GM23248 (cell line): Measurements from ENCODE around the gene STIM2. TPM values are rescaled to one million over a fixed set of nuclear protein-coding genes. Genes with fewer than 3 reads are reported as not detected.

Experiments used
- DNase-seq: peaks from one replicate; pipeline ENCODE4 v3.0.0-alpha.2; 2015
- H2AFZ ChIP-seq: fragments of 200-600 bp; sonication (generic); 2 replicates; pipeline ENCODE4 v1.6.1; 2016; ENCODE audit warnings: antibody characterized with exemption
- H3F3A ChIP-seq: fragments of 200-600 bp; sonication (generic); 2 replicates; pipeline ENCODE4 v1.6.1; 2016; ENCODE audit warnings: mild to moderate bottlenecking, antibody characterized with exemption, mixed run types; ENCODE audit not compliant: insufficient read depth
- H3K27ac ChIP-seq: fragments of 200-600 bp; sonication (generic); 2 replicates; pipeline ENCODE4 v1.5.1; 2016; ENCODE audit warnings: mild to moderate bottlenecking
- H3K27me3 ChIP-seq: fragments of 200-600 bp; sonication (generic); replicated peaks from 2 replicates; pipeline ENCODE4 v1.6.1; 2016; ENCODE audit warnings: mild to moderate bottlenecking; ENCODE audit not compliant: insufficient read depth
- H3K36me3 ChIP-seq: fragments of 200-600 bp; sonication (generic); 2 replicates; pipeline ENCODE4 v1.6.1; 2016; ENCODE audit warnings: low read depth, mild to moderate bottlenecking
- H3K4me1 ChIP-seq: fragments of 200-600 bp; sonication (generic); 2 replicates; pipeline ENCODE4 v1.6.1; 2016; ENCODE audit warnings: mild to moderate bottlenecking; ENCODE audit not compliant: insufficient read depth
- H3K4me2 ChIP-seq: fragments of 200-600 bp; sonication (generic); one replicate; pipeline ENCODE4 v1.6.1; 2016; ENCODE audit warnings: mild to moderate bottlenecking; ENCODE audit not compliant: unreplicated experiment
- H3K4me3 ChIP-seq: fragments of 200-600 bp; sonication (generic); 2 replicates; pipeline ENCODE4 v1.5.1; 2016; ENCODE audit warnings: mild to moderate bottlenecking
- H3K79me2 ChIP-seq: fragments of 200-600 bp; sonication (generic); 2 replicates; pipeline ENCODE4 v1.6.1; 2016; ENCODE audit warnings: mild to moderate bottlenecking; ENCODE audit not compliant: insufficient read depth
- H3K9ac ChIP-seq: fragments of 200-600 bp; sonication (generic); 2 replicates; pipeline ENCODE4 v1.6.1; 2016; ENCODE audit warnings: mild to moderate bottlenecking
- H3K9me2 ChIP-seq: fragments of 200-600 bp; sonication (generic); 2 replicates; pipeline ENCODE4 v1.6.1; 2016; ENCODE audit warnings: mixed run types, mild to moderate bottlenecking, moderate library complexity; ENCODE audit not compliant: insufficient read depth
- H3K9me3 ChIP-seq: fragments of 200-600 bp; sonication (generic); one replicate; pipeline ENCODE4 v1.6.1; 2017; ENCODE audit warnings: low read depth
- H4K20me1 ChIP-seq: fragments of 200-600 bp; sonication (generic); 2 replicates; pipeline ENCODE4 v1.6.0; 2016; ENCODE audit not compliant: insufficient read depth
- EZH2 ChIP-seq: fragments of 200-600 bp; sonication (generic); IDR thresholded peaks from 2 replicates; pipeline ENCODE4 v1.6.1; 2018; ENCODE audit warnings: antibody characterized with exemption, mild to moderate bottlenecking; ENCODE audit not compliant: insufficient read depth, poor library complexity, severe bottlenecking
- EZH2phosphoT487 ChIP-seq: fragments of 200-600 bp; sonication (generic); IDR thresholded peaks from 2 replicates; pipeline ENCODE4 v1.6.1; 2018; ENCODE audit warnings: antibody characterized with exemption, moderate library complexity, mild to moderate bottlenecking, low read depth; ENCODE audit not compliant: insufficient read depth
- WGBS, 2 experiments: methylation state at CpG; one replicate each; pipeline ENCODE4 v1.1.6; 2015 to 2017; ENCODE audit warnings: low lambda C conversion rate in 2 of 2, low coverage in 1 of 2; ENCODE audit errors: missing lambda C conversion rate in 2 of 2; 5-methylcytosine and 5-hydroxymethylcytosine counted together
- in situ Hi-C: fragments of 300-500 bp; cut with MboI; formaldehyde crosslinking; loops from 2 replicates; pipeline ENCODE4 v1.15.0; 2020
- polyA plus RNA-seq: library from polyadenylated mRNA; unstranded; fragments of >200 nt; fragmentation: Nextera tagmentation; extraction: Ambion mirVana; gene quantifications from 2 replicates; pipeline ENCODE4 v1.2.1, GENCODE V29; 2016
- total RNA-seq: library from RNA; depleted of rRNA; stranded (reverse); fragments of >200 nt; shearing (Covaris generic); gene quantifications from 2 replicates; pipeline ENCODE4 v1.2.3, GENCODE V29; 2014

Gene STIM2
- total and polyA plus RNA-seq, 2 experiments from 2014 or later = 10.8 to 13.8 TPM

DNA sequence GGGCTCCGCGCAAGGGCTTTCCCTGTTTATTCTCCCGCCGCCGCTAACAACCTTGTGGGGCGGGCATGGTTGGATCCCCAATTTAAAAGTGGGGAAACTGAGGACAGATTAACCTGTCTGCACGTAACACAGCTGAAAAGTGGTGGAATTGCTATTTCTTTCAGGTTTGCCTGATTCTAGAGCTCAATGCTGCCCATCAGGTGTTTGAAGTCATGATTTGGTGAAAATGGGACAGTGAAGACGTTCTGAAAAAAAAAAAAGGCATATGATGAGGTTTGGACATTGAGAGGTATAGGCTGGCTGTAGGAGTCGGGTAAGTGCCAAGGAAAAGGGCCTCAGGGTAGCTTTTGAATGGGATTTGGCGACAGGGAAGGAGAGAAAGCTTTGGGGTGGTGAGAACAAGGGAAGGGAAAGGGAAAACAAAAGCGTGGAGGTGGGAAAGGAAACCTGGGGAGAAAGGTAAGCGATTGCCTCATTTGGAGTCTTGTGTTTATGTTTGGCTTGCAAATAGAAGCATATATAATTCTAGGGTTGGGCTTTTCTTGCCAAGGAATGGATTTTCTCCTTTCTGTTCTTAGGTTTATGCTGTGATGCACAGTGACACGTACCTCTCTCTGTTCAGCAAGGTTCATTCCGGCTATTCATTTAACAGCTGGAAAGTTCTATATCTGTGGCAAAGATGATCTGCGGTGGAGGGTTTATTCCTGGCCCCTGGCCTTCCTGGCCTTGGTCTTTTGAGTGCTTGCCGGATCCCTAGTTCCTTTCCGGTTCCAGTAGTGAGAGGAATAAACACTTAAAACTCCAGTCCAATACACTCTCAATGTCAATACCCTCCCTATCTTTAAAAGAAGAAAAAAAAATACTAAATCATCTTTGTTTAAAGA, 2.4 kb upstream of the STIM2 start:
- Histone ChIP-seq H3K79me2 (peaks cover 17% of the 10 kb centered on the region), H3K27me3 (no peaks in the 10 kb centered on the region), H3K9me2 (no peaks in the 10 kb centered on the region), H3K9me3 (no peaks in the 10 kb centered on the region), H2AFZ (peak overlapping the region; percentile 87), H3F3A (peaks cover 27% of the 10 kb centered on the region), H3K4me1 (peaks cover 28% of the 10 kb centered on the region), H3K4me3 (peak overlapping the region; percentile 77), H3K36me3 (no peaks in the 10 kb centered on the region), H3K4me2 (peak overlapping the region; percentile 99), H3K9ac (peak overlapping the region; percentile 59), H4K20me1 (no peaks in the 10 kb centered on the region), H3K27ac (no peak overlapping the region)
- WGBS, 2 experiments = 39 to 43% methylated on average over 17 of the region's 17 CpGs
- no peak for TF ChIP-seq EZH2
- TF ChIP-seq EZH2phosphoT487 = no peak
- DNase-seq = no peak
- in situ Hi-C loops = no loop called here

DNA sequence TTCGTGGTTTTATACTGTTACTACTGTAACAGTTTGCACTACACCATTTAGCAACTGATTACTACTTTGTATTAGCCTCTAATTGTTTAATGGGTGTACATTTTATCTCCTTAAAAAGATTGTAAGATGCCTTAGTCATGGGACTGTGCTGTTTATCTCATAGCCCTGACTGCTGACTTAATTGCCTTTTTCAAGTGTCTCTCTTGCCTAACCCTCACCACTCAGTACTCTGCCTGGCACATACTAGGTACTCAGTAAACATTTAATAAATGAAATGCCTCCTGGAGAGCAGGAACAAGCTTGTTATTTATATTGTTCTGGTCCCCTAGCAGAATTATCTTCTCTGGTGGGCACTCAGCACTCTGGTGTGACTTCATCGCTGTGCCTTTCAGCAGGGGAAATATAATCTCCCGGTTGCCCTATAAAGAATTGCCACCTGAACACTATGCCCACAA, 1.7 kb upstream of the STIM2 start:
- H3F3A ChIP-seq = peaks cover 27% of the 10 kb centered on the region
- no peaks in the 10 kb centered on the region for H4K20me1 ChIP-seq
- no peaks in the 10 kb centered on the region for H3K9me3 ChIP-seq
- H3K9ac ChIP-seq = no peak overlapping the region
- peaks cover 28% of the 10 kb centered on the region for H3K4me1 ChIP-seq
- H3K27me3 ChIP-seq = no peaks in the 10 kb centered on the region
- H3K79me2 ChIP-seq = peaks cover 24% of the 10 kb centered on the region
- TF ChIP-seq EZH2phosphoT487 (no peak), EZH2 (no peak)
- H2AFZ ChIP-seq = no peak overlapping the region; the same call in 1 of the 2 replicates
- 92 to 96% methylated on average over 3 of the region's 3 CpGs for WGBS, 2 experiments
- H3K9me2 ChIP-seq = no peaks in the 10 kb centered on the region
- H3K4me3 ChIP-seq = peak overlapping the region; percentile 77; the same call in 1 of the 2 replicates
- no peaks in the 10 kb centered on the region for H3K36me3 ChIP-seq
- no peak overlapping the region for H3K27ac ChIP-seq
- no peak for DNase-seq
- in situ Hi-C loops = no loop called here
- H3K4me2 ChIP-seq = no peak overlapping the region

DNA sequence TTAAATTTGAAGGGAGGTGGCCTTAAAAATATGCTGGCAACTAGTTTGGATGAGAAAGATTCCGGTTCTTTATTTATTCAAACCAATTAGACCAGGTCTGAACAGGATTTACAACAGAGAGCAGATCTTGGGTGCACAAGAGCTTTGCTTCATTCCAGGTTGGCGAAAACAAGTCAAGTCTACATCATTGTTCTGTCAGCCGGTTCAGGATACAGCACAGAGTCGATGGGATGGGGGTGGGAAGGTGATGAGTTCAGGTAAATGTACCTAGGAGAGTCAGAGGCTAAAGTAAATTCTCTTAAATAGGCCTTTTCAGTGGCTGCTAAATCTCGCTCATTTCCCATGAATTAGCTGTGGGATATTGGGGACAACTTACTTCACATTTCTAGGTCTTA, 882 bp upstream of the STIM2 start:
- Histone ChIP-seq H3K4me3 (peak overlapping the region; percentile 89), H3K9me3 (no peaks in the 10 kb centered on the region), H3K4me1 (peaks cover 28% of the 10 kb centered on the region), H3K9ac (peak overlapping the region; percentile 75), H3K4me2 (peak overlapping the region; percentile 79), H3K27me3 (no peaks in the 10 kb centered on the region), H3K9me2 (no peaks in the 10 kb centered on the region), H3F3A (peaks cover 27% of the 10 kb centered on the region), H3K79me2 (peaks cover 31% of the 10 kb centered on the region), H2AFZ (peak overlapping the region; percentile 90), H3K36me3 (no peaks in the 10 kb centered on the region), H3K27ac (peak overlapping the region; percentile 65), H4K20me1 (no peaks in the 10 kb centered on the region)
- in situ Hi-C loops = loop anchor here (10.0 kb wide), 1 partner anchor 145 kb away; no protein-coding TSS in a partner anchor
- TF ChIP-seq EZH2 = no peak
- no peak for TF ChIP-seq EZH2phosphoT487
- DNase-seq = no peak
- WGBS, 2 experiments = 63% methylated on average over 5 of the region's 5 CpGs

DNA sequence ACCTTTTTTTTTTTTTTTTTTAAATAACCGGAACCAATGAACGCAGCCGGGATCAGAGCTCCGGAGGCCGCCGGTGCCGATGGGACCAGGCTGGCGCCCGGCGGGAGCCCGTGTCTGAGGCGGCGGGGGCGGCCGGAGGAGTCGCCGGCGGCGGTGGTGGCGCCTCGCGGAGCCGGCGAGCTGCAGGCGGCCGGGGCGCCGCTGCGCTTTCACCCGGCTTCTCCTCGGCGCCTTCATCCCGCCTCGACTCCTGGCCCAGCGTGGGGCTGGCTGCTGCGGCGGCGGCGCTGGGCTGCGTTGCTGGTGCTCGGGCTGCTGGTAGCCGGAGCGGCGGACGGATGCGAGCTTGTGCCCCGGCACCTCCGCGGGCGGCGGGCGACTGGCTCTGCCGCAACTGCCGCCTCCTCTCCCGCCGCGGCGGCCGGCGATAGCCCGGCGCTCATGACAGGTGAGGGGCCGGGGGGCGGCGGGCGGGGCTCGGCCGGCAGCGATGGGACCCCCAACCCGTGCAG, 337 bp downstream of the STIM2 start:
- Histone ChIP-seq H3K4me1 (peaks cover 28% of the 10 kb centered on the region), H2AFZ (peak overlapping the region; percentile 90), H3K27ac (peak overlapping the region; percentile 65), H3K79me2 (peaks cover 44% of the 10 kb centered on the region), H3K4me2 (peak overlapping the region; percentile 98), H3K9me2 (no peaks in the 10 kb centered on the region), H4K20me1 (0 out of 2 replicates have a peak, but pooled peaks cover 6% of the 10 kb centered on the region), H3K27me3 (no peaks in the 10 kb centered on the region), H3K9ac (peak overlapping the region; percentile 75), H3K4me3 (peak overlapping the region; percentile 89), H3K9me3 (no peaks in the 10 kb centered on the region), H3F3A (peaks cover 27% of the 10 kb centered on the region), H3K36me3 (no peaks in the 10 kb centered on the region)
- WGBS, 2 experiments = 0 to 1% methylated on average over 4 to 63 of the region's 70 CpGs
- no peak for TF ChIP-seq EZH2
- TF ChIP-seq EZH2phosphoT487 = no peak
- peak; percentile 83 for DNase-seq
- in situ Hi-C loops = loop anchor here (10.0 kb wide), 1 partner anchor 144 kb away; no protein-coding TSS in a partner anchor
